ENCODE data around the gene UNC5A.
A peak's percentile ranks its signal among the peaks of the same experiment; 100 is the strongest.

Gene UNC5A

DNA sequence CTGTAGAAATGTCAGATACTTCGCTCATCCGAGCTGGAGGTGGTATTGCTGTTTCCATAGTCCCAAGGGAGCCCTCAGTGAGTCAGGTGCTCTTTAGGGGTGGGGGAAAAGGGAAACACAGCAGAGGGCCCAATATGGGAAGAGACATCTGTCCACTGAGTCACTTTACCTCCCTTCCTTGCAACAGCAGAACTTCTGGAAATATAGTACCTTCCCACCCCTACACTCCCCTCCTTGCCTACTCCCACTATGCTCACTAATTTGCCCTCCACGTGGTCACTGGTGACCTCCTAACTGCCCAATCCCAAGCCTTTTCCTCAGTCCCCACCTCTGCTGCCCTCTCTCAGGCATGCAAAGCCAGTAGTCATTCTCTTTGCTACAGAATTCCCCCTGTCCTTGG is 86.9 kb downstream of the UNC5A start:
- H3K4me3 Mint-ChIP-seq, result no peak overlapping the region

DNA sequence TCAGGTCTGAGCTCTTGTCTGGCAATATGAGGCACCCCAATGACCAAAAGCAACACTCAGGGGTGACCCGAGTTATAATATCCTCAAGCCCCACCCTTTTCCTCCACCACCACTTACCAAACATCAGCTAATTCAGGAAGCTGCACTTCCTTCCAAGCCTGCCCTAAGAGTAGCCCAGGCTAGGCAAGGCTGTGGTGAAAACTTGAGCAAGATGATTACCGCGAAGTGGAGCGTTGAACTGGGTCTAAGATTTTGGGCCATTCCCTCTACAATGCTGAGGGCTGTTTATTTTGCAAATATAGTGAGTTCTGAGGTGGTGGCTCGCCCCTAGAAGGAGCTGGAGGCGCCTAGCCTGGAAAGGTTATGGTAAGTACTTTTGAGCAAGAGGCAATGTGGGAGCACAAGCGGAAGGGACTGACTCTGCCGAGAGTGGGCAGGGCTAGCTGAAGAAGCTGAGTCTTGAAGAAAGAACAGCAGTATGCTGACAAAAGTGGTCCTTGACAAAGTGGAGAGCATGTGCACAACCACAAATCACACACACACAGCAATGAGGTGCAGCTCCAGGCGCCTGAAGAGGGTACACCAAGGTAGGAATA is 89.0 kb downstream of the UNC5A start, which contains the start of gene HK3:
HK3 (minus strand) TSS at position 51 of the 596 bp plus-strand sequence. CDS start 3,187 bp downstream, outside the sequence.
- Mint-ChIP-seq H3K36me3 (ENCODE audit: low read depth) (peaks cover 41% of the 10 kb centered on the region), H3K9me3 (no peaks in the 10 kb centered on the region), H3K27ac (no peak within 1 kb of the TSS), H3K27me3 (no peaks in the 10 kb centered on the region), H3K4me1 (ENCODE audit: low read depth) (peaks cover 48% of the 10 kb centered on the region), H3K4me3 (no peak within 1 kb of the TSS)
- DNase-seq, result no peak

More for the DNA sequence above, 86.9 kb downstream of the UNC5A start:
- Mint-ChIP-seq H3K27me3 (no peaks in the 10 kb centered on the region), H3K36me3 (ENCODE audit: low read depth) (peaks cover 24% of the 10 kb centered on the region), H3K27ac (no peak overlapping the region), H3K9me3 (no peaks in the 10 kb centered on the region), H3K4me1 (ENCODE audit: low read depth) (peaks cover 37% of the 10 kb centered on the region)
- peak; percentile 20 for DNase-seq

DNA sequence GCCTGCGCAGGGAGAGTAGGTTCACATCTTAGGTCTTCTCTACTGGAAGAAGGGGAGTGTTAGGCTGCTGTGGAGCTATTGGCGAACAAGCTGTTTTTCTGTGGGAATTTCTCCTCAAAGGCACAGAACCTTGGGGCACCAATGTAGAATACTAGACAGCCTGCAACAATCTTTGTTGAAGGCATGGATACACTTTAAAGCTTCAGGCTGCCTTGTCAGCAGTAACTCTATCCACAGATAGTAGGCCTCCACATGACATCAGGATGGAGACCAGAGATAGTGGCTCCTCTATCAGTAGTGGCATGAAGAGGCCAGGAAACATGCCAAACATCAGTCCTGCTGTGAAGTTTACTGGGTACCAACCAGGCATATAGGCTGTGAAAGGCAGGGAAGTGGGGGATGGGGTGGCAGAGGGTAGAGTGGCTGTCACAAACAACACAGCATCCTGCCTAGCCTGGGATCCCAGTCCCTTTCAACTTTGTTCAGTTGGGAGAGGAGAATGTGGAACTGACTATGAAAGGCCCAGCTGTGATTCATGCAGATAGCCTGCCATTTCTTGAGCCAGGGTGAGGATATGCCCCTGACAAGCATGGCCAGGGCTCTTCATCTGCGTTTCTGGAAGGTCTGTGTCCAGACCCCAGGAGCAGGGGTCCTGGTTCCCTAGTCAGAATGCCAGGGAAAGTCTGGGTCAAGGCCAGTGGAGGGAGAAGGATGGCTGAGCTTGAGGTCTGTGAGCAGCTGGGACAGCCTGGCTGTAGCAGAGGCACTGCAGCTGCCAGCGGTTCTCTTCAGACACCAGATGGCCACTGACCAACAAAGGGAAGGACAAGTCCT is 89.8 kb downstream of the UNC5A start:
- peaks cover 48% of the 10 kb centered on the region for H3K36me3 Mint-ChIP-seq (ENCODE audit: low read depth)
- H3K4me3 Mint-ChIP-seq, result no peak overlapping the region
- H3K4me1 Mint-ChIP-seq (ENCODE audit: low read depth), result peaks cover 48% of the 10 kb centered on the region
- no peaks in the 10 kb centered on the region for H3K9me3 Mint-ChIP-seq
- H3K27me3 Mint-ChIP-seq, result no peaks in the 10 kb centered on the region
- H3K27ac Mint-ChIP-seq, result peak overlapping the region; percentile 86
- no peak for DNase-seq

DNA sequence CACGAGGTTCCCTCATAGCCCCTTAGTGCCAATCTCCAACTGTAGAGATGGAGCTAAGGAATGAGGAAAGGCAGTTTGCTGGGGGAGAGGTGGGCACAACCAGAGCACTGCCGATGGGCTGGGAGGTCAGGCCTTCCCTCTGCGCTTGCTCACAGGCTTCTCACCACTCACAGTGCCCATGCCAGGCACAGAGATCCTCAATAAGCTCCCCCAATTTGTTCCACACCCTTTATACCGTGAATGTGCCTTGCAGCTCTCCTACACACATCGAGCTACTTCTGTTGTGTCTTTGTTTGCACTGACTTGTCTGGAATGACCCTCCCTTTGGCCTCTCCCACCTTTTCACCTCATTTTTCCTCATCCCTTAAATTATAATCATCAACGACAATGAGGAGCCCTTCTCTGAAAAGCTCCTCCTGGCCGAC is 90.4 kb downstream of the UNC5A start:
- H3K27ac Mint-ChIP-seq, result peak overlapping the region; percentile 86
- no peak for DNase-seq
- peaks cover 55% of the 10 kb centered on the region for H3K36me3 Mint-ChIP-seq (ENCODE audit: low read depth)
- no peak overlapping the region for H3K4me3 Mint-ChIP-seq
- H3K27me3 Mint-ChIP-seq, result no peaks in the 10 kb centered on the region
- H3K4me1 Mint-ChIP-seq (ENCODE audit: low read depth), result peaks cover 48% of the 10 kb centered on the region
- H3K9me3 Mint-ChIP-seq, result no peaks in the 10 kb centered on the region

DNA sequence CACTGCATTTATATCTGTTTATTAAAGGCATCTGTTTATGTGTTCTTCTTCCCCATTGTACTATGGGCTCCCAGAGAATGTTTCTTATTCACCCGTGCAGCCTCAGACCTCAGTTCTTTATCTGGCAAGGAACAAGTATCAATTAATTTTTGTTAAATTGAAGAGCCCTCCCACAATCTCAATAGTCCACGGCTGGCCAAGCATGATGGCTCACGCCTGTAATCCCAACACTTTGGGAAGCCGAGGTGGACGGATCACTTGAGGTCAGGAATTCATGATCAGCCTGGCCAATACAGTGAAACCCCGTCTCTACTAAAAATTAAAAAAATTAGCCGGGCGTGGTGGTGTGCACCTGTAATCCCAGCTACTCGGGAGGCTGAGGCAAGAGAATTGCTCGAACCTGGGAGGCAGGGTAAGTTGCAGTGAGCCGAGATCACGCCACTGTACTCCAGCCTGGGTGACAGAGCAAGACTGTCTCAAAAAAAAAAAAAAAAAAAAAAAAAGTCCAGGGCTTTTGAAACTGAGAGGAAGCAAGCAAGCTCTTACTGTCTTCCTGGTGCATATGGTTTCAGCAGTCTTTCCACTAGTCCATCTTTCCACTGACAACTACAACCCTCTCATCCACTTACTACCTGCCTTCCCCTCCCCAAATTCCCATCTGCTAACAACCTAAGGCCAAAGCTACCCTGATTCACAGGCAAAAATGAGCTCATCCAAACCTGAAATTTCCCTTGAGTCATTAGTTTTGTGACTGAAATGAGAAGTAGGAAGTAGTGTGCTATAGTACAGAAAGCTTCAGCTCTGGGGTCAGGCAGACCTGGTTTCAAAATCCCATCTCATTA is 91.1 kb downstream of the UNC5A start:
- Mint-ChIP-seq H3K9me3 (no peaks in the 10 kb centered on the region), H3K4me3 (no peak overlapping the region), H3K36me3 (ENCODE audit: low read depth) (peaks cover 61% of the 10 kb centered on the region), H3K27ac (peak overlapping the region; percentile 86), H3K4me1 (ENCODE audit: low read depth) (peaks cover 47% of the 10 kb centered on the region), H3K27me3 (no peaks in the 10 kb centered on the region)
- no peak for DNase-seq

DNA sequence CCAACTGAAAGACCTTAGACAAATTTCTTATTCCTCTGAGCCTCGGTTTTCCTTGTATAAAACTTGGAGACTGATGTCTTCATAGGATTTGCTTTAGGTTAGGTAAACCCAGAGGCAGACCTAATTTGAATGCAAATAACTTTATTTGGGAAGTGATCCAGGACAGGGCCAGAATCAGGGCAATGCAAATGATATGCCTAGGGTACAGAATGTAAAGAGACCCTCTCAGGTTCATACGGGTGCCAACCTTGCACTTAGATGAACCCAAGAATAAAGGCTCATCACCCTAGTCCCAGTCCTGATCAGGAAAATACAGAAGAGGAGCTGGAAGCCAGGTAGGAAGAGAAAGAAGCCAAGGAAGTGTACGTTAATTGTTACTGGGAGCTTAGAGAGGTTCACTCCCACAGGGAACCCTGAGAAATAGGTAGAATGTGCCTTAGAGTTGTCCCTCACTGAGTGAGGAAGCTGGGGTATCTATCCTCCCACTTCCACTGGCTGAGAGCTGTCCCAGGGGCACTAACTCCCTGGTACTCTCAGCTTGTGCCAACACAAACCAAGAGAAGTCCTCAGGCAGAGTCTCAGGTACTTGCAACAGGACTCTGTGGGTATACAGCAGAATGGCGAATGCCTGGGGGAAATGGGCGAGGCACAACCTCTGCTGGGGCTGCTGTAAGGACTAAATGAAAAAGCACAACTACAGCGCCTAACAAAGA is 91.9 kb downstream of the UNC5A start:
- no peak overlapping the region for H3K4me3 Mint-ChIP-seq
- H3K4me1 Mint-ChIP-seq (ENCODE audit: low read depth), result peaks cover 44% of the 10 kb centered on the region
- DNase-seq, result no peak
- H3K27me3 Mint-ChIP-seq, result no peaks in the 10 kb centered on the region
- no peaks in the 10 kb centered on the region for H3K9me3 Mint-ChIP-seq
- peaks cover 69% of the 10 kb centered on the region for H3K36me3 Mint-ChIP-seq (ENCODE audit: low read depth)
- peak overlapping the region; percentile 86 for H3K27ac Mint-ChIP-seq

DNA sequence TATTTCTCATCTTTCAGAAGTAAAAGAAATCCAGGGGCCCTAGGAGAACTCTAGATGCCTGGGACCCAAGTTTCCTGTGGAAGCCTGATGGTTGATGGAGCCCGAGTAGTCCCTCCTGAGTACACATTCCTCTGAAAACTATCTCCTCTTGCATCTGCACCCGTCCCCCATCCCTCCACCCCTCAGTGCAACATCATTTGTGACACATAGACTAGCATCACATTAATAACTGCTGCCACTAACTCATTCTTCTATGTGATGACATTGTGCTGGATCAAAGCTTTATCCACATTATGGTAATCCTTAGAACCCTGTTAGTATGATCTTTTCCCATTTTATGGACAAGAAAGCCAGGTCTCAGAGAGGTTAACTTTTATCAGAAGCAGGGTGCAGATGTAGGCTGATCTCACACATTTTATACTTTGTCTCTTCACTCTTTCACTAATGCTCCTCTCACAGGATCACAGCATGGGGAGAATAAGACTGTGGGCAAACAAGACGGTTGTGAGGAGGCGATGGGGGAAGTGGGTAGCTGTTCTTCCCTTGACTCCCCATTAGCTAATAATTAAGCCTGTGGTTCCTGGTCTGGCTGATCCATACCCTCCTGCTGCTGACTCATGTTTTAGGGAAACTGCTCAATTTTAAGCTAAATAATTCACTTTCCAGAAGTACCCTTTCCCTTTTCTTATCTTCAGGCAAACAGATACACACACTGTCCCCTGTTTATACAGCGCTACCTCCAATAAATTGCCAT is 92.7 kb downstream of the UNC5A start:
- no peaks in the 10 kb centered on the region for H3K27me3 Mint-ChIP-seq
- no peak overlapping the region for H3K4me3 Mint-ChIP-seq
- peaks cover 77% of the 10 kb centered on the region for H3K36me3 Mint-ChIP-seq (ENCODE audit: low read depth)
- peaks cover 42% of the 10 kb centered on the region for H3K4me1 Mint-ChIP-seq (ENCODE audit: low read depth)
- DNase-seq, result no peak
- no peaks in the 10 kb centered on the region for H3K9me3 Mint-ChIP-seq
- peak overlapping the region; percentile 86 for H3K27ac Mint-ChIP-seq

DNA sequence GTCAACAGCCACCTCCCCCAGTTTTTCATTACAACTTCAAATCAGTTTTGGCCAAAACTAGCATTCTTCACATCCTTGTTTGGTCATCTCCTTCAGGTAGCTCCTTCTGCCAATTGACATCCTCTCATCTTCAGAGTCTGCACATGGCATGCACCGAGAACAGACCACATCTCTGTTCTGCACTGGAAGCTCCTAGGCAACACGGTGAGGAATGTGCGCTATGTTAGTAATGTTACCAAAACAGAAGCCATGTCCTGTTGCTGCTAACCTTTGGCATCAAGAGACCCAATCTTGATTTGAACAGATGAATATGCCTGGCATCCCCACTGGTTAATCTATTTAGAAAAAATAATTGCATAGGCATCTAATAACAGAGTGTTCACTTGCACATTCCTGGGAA is 93.9 kb downstream of the UNC5A start:
- H3K36me3 Mint-ChIP-seq (ENCODE audit: low read depth), result peaks cover 89% of the 10 kb centered on the region
- H3K27ac Mint-ChIP-seq, result peak overlapping the region; percentile 3
- DNase-seq, result no peak
- H3K9me3 Mint-ChIP-seq, result no peaks in the 10 kb centered on the region
- H3K4me3 Mint-ChIP-seq, result no peak overlapping the region
- H3K27me3 Mint-ChIP-seq, result no peaks in the 10 kb centered on the region
- peaks cover 38% of the 10 kb centered on the region for H3K4me1 Mint-ChIP-seq (ENCODE audit: low read depth)

DNA sequence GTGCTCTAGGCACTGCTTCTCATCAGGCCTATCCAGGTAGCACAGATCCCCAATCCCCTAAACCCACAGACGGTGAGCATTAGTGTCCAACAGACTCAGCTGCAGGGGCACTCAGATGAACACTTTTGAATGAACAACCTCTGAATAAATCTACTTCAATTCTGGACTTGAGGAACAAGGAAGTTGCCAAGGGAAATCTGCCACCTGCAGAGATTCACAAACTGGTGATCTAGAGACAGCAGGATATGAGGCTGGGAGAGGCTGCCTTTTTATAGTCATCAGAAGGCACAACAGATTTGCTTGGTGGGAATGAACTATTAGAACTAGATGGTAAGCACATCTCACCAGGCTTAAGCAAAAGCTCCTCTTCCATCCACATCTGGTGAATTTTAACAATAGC is 95.8 kb downstream of the UNC5A start:
- Mint-ChIP-seq H3K4me3 (no peak overlapping the region), H3K27ac (peak overlapping the region; percentile 82), H3K9me3 (no peaks in the 10 kb centered on the region), H3K27me3 (no peaks in the 10 kb centered on the region), H3K4me1 (ENCODE audit: low read depth) (peaks cover 34% of the 10 kb centered on the region), H3K36me3 (ENCODE audit: low read depth) (peaks cover 94% of the 10 kb centered on the region)
- no peak for DNase-seq

DNA sequence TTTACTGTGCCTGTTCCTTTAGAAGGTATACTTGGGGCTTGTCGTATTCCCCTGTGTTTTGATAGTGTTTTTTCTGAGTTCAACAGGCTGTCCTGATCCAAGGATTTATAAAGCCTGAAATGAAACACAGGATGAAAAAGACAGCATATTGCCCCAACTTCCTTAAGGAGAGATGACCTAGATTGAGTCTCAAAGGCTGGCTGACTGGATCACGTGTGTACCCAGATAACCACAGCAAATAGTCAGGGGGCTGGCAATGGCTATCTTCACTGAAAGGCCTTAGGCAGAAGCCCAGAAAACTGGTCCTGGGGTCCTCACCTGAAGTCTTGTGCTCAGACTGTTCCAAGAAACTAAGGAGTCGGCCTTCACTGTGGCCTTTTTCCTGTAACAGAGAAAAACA is 96.4 kb downstream of the UNC5A start:
- Mint-ChIP-seq H3K27ac (no peak overlapping the region), H3K4me1 (ENCODE audit: low read depth) (peaks cover 33% of the 10 kb centered on the region), H3K27me3 (no peaks in the 10 kb centered on the region), H3K36me3 (ENCODE audit: low read depth) (peaks cover 93% of the 10 kb centered on the region), H3K9me3 (no peaks in the 10 kb centered on the region), H3K4me3 (no peak overlapping the region)
- no peak for DNase-seq

DNA sequence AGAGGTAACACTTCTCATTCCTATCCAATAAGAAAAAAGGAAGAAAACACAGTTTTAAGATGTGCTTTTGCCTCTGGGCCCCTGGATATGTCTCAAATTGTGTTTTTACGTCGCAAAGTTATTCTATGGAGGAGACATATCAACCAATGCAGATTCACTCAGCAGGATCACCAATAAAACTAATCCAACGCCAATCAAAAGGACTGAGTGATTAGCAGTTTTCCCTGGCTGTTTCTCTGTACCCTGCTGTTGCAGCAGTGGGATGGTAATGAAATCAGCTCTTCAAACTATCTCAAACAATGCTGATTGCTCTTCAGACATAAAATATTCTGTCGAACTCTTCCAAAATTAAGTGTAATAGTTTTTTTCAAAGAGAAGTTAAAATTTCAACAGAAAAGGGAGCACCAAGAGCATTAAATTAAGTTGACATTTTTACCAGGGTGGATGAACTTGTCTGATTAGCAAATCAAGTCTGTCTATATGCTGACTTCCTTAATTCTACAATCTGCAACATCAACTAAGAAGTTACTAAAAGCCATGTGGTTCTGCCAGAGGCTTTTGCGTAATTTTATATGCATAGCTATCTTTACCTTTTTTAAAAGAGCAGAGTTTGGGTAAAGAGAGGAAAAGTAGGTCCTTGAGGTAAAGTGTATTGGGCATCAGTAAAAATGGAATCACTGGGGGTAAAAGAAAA is 98.5 kb downstream of the UNC5A start:
- DNase-seq, result no peak

DNA sequence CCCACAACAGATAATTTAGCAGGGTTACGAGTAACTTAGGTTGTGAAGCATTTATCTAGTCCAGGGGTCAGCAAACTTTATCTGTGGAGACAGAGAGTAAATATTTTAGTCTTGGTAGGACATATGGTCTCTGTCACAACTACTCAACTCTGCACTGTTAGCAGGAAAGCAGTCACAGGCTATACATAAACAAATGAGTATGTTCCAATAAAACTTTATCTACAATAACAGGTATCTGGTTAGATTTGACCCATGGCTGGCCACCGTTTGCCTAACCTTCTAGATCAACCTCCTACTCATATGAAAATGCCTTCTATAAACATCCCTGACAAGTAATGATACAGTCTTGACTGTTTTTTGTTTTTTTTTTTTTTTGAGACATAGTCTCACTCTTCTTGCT is 101.8 kb downstream of the UNC5A start:
- Mint-ChIP-seq H3K27ac (peak overlapping the region; percentile 50), H3K36me3 (ENCODE audit: low read depth) (peaks cover 86% of the 10 kb centered on the region), H3K27me3 (no peaks in the 10 kb centered on the region), H3K4me3 (no peak overlapping the region), H3K9me3 (no peaks in the 10 kb centered on the region), H3K4me1 (ENCODE audit: low read depth) (peaks cover 34% of the 10 kb centered on the region)
- DNase-seq, result no peak

More for the DNA sequence above, 98.5 kb downstream of the UNC5A start:
- Mint-ChIP-seq H3K4me3 (no peak overlapping the region), H3K36me3 (ENCODE audit: low read depth) (peaks cover 91% of the 10 kb centered on the region), H3K9me3 (no peaks in the 10 kb centered on the region), H3K27ac (peak overlapping the region; percentile 37), H3K27me3 (no peaks in the 10 kb centered on the region), H3K4me1 (ENCODE audit: low read depth) (peaks cover 18% of the 10 kb centered on the region)

DNA sequence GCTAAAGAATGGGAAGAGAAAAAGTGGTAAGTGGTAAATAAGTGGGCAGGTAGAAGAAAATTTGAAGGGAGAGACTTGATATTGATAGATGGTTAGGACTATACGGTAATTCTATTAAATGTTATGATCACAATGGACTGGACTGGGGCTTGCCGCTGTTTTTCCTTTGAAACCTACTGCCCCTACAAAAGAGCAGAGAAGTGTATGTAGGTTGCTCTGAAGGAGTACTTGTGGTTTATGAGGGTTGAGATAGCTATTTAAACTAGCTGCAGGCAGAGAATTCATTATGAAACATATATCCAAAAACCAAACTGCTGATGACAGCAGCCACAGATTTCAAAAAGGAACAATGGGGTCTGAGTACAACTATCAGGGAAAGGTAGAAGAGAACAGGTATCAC is 105.5 kb downstream of the UNC5A start:
- H3K27me3 Mint-ChIP-seq, result no peaks in the 10 kb centered on the region
- H3K4me1 Mint-ChIP-seq (ENCODE audit: low read depth), result peaks cover 25% of the 10 kb centered on the region
- peaks cover 75% of the 10 kb centered on the region for H3K36me3 Mint-ChIP-seq (ENCODE audit: low read depth)
- H3K9me3 Mint-ChIP-seq, result no peaks in the 10 kb centered on the region
- H3K27ac Mint-ChIP-seq, result peak overlapping the region; percentile 27
- H3K4me3 Mint-ChIP-seq, result no peak overlapping the region
- DNase-seq, result no peak

All from activated T-cell treated with anti-CD3 and anti-CD28 coated beads, Interleukin-2, amount 50 U/mL, for 24 hours (primary cell).